Skeletal muscle tissue (tissue), 4 donors: ENCODE results near the gene RPS6KB2. TPM values are rescaled to one million over a fixed set of nuclear protein-coding genes. Genes with fewer than 3 reads are reported as not detected.

ENCODE experiments used
- H3K27ac ChIP-seq: one replicate; pipeline ENCODE4 v1.7.0; 2013; ENCODE audit warnings: mild to moderate bottlenecking, low read depth, low read length, inconsistent platforms
- H3K27me3 ChIP-seq, 3 donors: one replicate each; pipeline ENCODE4 v1.7.0; 2013; ENCODE audit warnings: low read length in 3 of 3; ENCODE audit not compliant: control insufficient read depth in 3 of 3, insufficient read depth in 3 of 3
- H3K36me3 ChIP-seq, 3 donors: one replicate each; pipeline ENCODE4 v1.7.0; 2013; ENCODE audit warnings: low read length in 3 of 3; ENCODE audit not compliant: control insufficient read depth in 3 of 3, insufficient read depth in 3 of 3
- H3K4me1 ChIP-seq, 3 donors: one replicate each; pipeline ENCODE4 v1.7.0; 2013; ENCODE audit warnings: low read length in 3 of 3, mild to moderate bottlenecking in 3 of 3; ENCODE audit not compliant: control insufficient read depth in 3 of 3, insufficient read depth in 3 of 3
- H3K4me3 ChIP-seq, 3 donors: one replicate each; pipeline ENCODE4 v1.7.0; 2013; ENCODE audit warnings: low read length in 3 of 3
- H3K9ac ChIP-seq, 3 donors: one replicate each; pipeline ENCODE4 v1.7.0; 2013; ENCODE audit warnings: low read length in 3 of 3, mild to moderate bottlenecking in 3 of 3, moderate library complexity in 2 of 3, low read depth in 1 of 3
- H3K9me3 ChIP-seq, 3 donors: one replicate each; pipeline ENCODE4 v1.7.0; 2013; ENCODE audit warnings: low read length in 3 of 3; ENCODE audit not compliant: control insufficient read depth in 3 of 3
- total RNA-seq: library from RNA; depleted of rRNA; stranded (reverse); fragments of >200 nt; gene quantifications from one replicate; pipeline ENCODE4 v1.2.3, GENCODE V29; 2014
- donor health status: Osteomylitis.

RPS6KB2 gene
- total RNA-seq, 1 donor from 2014 or later, result 23.5 TPM

- Histone ChIP-seq H3K9ac (no peak overlapping the region), H3K4me1 (peaks cover 22 to 25% (median 23%) of the 10 kb centered on the region in 3 donors), H3K9me3 (no peaks in the 10 kb centered on the region), H3K27ac (no peak overlapping the region), H3K27me3 (peaks cover 9 to 33% (median 22%) of the 10 kb centered on the region in 3 donors), H3K4me3 (no peak overlapping the region), H3K36me3 (peaks cover 0 to 6% (median 4%) of the 10 kb centered on the region in 3 donors)
Measured at GRCh38 chr11:67404515-67405195, 23.6 kb upstream of the RPS6KB2 start.

- H3K27ac ChIP-seq, result no peak overlapping the region
- H3K27me3 ChIP-seq, result peaks cover 13 to 38% (median 27%) of the 10 kb centered on the region in 3 donors
- H3K9ac ChIP-seq, result no peak overlapping the region
- peaks cover 0 to 4% (median 3%) of the 10 kb centered on the region in 3 donors for H3K36me3 ChIP-seq
- no peaks in the 10 kb centered on the region for H3K9me3 ChIP-seq
- H3K4me1 ChIP-seq, result peaks cover 19 to 25% (median 25%) of the 10 kb centered on the region in 3 donors
- no peak overlapping the region for H3K4me3 ChIP-seq
Measured at GRCh38 chr11:67405196-67405567, 23.1 kb upstream of the RPS6KB2 start.

- no peak overlapping the region for H3K4me3 ChIP-seq
- H3K4me1 ChIP-seq, result peaks cover 13 to 24% (median 19%) of the 10 kb centered on the region in 3 donors
- H3K27me3 ChIP-seq, result peaks cover 19 to 44% (median 34%) of the 10 kb centered on the region in 3 donors
- no peak overlapping the region for H3K27ac ChIP-seq
- no peaks in the 10 kb centered on the region for H3K36me3 ChIP-seq
- H3K9me3 ChIP-seq, result no peaks in the 10 kb centered on the region
- H3K9ac ChIP-seq, result peak overlapping the region in 1 of 3 donors; percentile 40
Measured at GRCh38 chr11:67405688-67406339, 22.5 kb upstream of the RPS6KB2 start.

GRCh38 chr11:67406420-67406968, 21.8 kb upstream of the RPS6KB2 start:
- Histone ChIP-seq H3K4me1 (peaks cover 10 to 20% (median 17%) of the 10 kb centered on the region in 3 donors), H3K36me3 (no peaks in the 10 kb centered on the region), H3K4me3 (no peak overlapping the region), H3K27ac (no peak overlapping the region), H3K9ac (peak overlapping the region in 1 of 3 donors; percentile 40), H3K27me3 (peaks cover 25 to 50% (median 37%) of the 10 kb centered on the region in 3 donors), H3K9me3 (no peaks in the 10 kb centered on the region)

- Histone ChIP-seq H3K27me3 (peaks cover 32 to 56% (median 42%) of the 10 kb centered on the region in 3 donors), H3K4me3 (no peak overlapping the region), H3K36me3 (no peaks in the 10 kb centered on the region), H3K4me1 (peaks cover 7 to 18% (median 14%) of the 10 kb centered on the region in 3 donors), H3K9ac (no peak overlapping the region), H3K27ac (no peak overlapping the region), H3K9me3 (no peaks in the 10 kb centered on the region)
Measured at GRCh38 chr11:67406969-67407687, 21.2 kb upstream of the RPS6KB2 start.

- no peak overlapping the region for H3K9ac ChIP-seq
- no peak overlapping the region for H3K27ac ChIP-seq
- no peaks in the 10 kb centered on the region for H3K36me3 ChIP-seq
- H3K4me1 ChIP-seq, result peaks cover 6 to 17% (median 13%) of the 10 kb centered on the region in 3 donors
- H3K27me3 ChIP-seq, result peaks cover 37 to 62% (median 42%) of the 10 kb centered on the region in 3 donors
- H3K4me3 ChIP-seq, result no peak overlapping the region
- H3K9me3 ChIP-seq, result no peaks in the 10 kb centered on the region
Measured at GRCh38 chr11:67407688-67408163, 20.6 kb upstream of the RPS6KB2 start.

GRCh38 chr11:67408437-67409200, 19.7 kb upstream of the RPS6KB2 start:
- peaks cover 6 to 17% (median 13%) of the 10 kb centered on the region in 3 donors for H3K4me1 ChIP-seq
- H3K27ac ChIP-seq, result no peak overlapping the region
- H3K9ac ChIP-seq, result no peak overlapping the region
- peaks cover 39 to 63% (median 42%) of the 10 kb centered on the region in 3 donors for H3K27me3 ChIP-seq
- no peaks in the 10 kb centered on the region for H3K9me3 ChIP-seq
- H3K36me3 ChIP-seq, result no peaks in the 10 kb centered on the region
- H3K4me3 ChIP-seq, result no peak overlapping the region

- peaks cover 39 to 63% (median 42%) of the 10 kb centered on the region in 3 donors for H3K27me3 ChIP-seq
- H3K36me3 ChIP-seq, result no peaks in the 10 kb centered on the region
- peaks cover 6 to 17% (median 13%) of the 10 kb centered on the region in 3 donors for H3K4me1 ChIP-seq
- H3K9ac ChIP-seq, result no peak overlapping the region
- no peak overlapping the region for H3K4me3 ChIP-seq
- no peak overlapping the region for H3K27ac ChIP-seq
- H3K9me3 ChIP-seq, result no peaks in the 10 kb centered on the region
Measured at GRCh38 chr11:67409261-67409666, 19.0 kb upstream of the RPS6KB2 start.

- H3K4me1 ChIP-seq, result peaks cover 8 to 18% (median 14%) of the 10 kb centered on the region in 3 donors
- no peak overlapping the region for H3K4me3 ChIP-seq
- H3K9me3 ChIP-seq, result no peaks in the 10 kb centered on the region
- H3K9ac ChIP-seq, result peak overlapping the region in 1 of 3 donors; percentile 16
- H3K27me3 ChIP-seq, result peaks cover 40 to 63% (median 42%) of the 10 kb centered on the region in 3 donors
- H3K27ac ChIP-seq, result no peak overlapping the region
- H3K36me3 ChIP-seq, result no peaks in the 10 kb centered on the region
Measured at GRCh38 chr11:67409781-67410368, 18.4 kb upstream of the RPS6KB2 start.
